HepG2 (cell line): ENCODE results near the gene ACOT9. TPM values are rescaled to one million over a fixed set of nuclear protein-coding genes. Genes with fewer than 3 reads are reported as not detected.

ENCODE experiments used
- ATAD3A ChIP-seq: sonication (generic); formaldehyde crosslinking; IDR thresholded peaks from 2 replicates; pipeline ENCODE4 v1.4.0; 2020; ENCODE audit warnings: missing genetic modification reagents
- ATF7-NPFF ChIP-seq: sonication (generic); formaldehyde crosslinking; IDR thresholded peaks from 2 replicates; pipeline ENCODE4 v1.8.1; 2023; ENCODE audit warnings: mild to moderate bottlenecking, low read depth, missing genetic modification reagents, moderate library complexity
- ETV6 ChIP-seq: sonication (generic); formaldehyde crosslinking; conservative IDR thresholded peaks from 2 replicates; pipeline ENCODE4 v1.4.0; 2020; ENCODE audit warnings: missing genetic modification reagents
- FOSL2 ChIP-seq: sonication (generic); formaldehyde crosslinking; IDR thresholded peaks from 2 replicates; pipeline ENCODE4 v1.4.0; 2020; ENCODE audit warnings: missing genetic modification reagents
- KLF6 ChIP-seq: IDR thresholded peaks from 2 replicates; pipeline ENCODE4 v1.8.0; 2016; ENCODE audit warnings: missing biosample characterization, missing genetic modification reagents
- KMT2A ChIP-seq: sonication (generic); formaldehyde crosslinking; IDR thresholded peaks from 2 replicates; pipeline ENCODE4 v1.4.0; 2020; ENCODE audit warnings: missing genetic modification reagents
- RBM39 ChIP-seq: fragments of 200-400 bp; formaldehyde crosslinking; IDR thresholded peaks from one replicate; pipeline ENCODE4 v1.6.1; 2018; ENCODE audit warnings: antibody characterized with exemption, mild to moderate bottlenecking, low read depth, low read length; ENCODE audit not compliant: poor library complexity, severe bottlenecking
- SP1 ChIP-seq, 2 experiments: fragments of 450-650 bp in 1 of 2; sonication (generic) in 1 of 2; formaldehyde crosslinking in 1 of 2; IDR thresholded peaks; 2 replicates each; pipeline versions ENCODE4 v1.4.0 to v1.6.1; 2016 to 2020; ENCODE audit warnings: missing genetic modification reagents in 1 of 2
- SRF ChIP-seq: IDR thresholded peaks from 2 replicates; pipeline ENCODE4 v1.6.1; 2011; ENCODE audit warnings: mild to moderate bottlenecking, low read depth, low read length, moderate library complexity
- SRSF1 ChIP-seq: fragments of 200-400 bp; formaldehyde crosslinking; optimal IDR thresholded peaks from 2 replicates; pipeline ENCODE3; 2017; ENCODE audit warnings: mild to moderate bottlenecking, low read depth, low read length, moderate library complexity
- YEATS2 ChIP-seq: sonication (generic); formaldehyde crosslinking; IDR thresholded peaks from 2 replicates; pipeline ENCODE4 v1.4.0; 2020; ENCODE audit warnings: missing genetic modification reagents, borderline replicate concordance
- ZC3H13 ChIP-seq: sonication (generic); formaldehyde crosslinking; IDR thresholded peaks from 2 replicates; pipeline ENCODE4 v1.8.1; 2023; ENCODE audit warnings: mild to moderate bottlenecking, missing genetic modification reagents, moderate library complexity
- ZFYVE20 ChIP-seq: sonication (generic); formaldehyde crosslinking; IDR thresholded peaks from 2 replicates; pipeline ENCODE4 v1.8.0; 2023; ENCODE audit warnings: low read depth, mild to moderate bottlenecking, moderate library complexity, missing genetic modification reagents, borderline replicate concordance
- ZNF383 ChIP-seq: sonication (generic); formaldehyde crosslinking; IDR thresholded peaks from 2 replicates; pipeline ENCODE4 v1.4.0; 2020; ENCODE audit warnings: missing genetic modification reagents, mild to moderate bottlenecking, borderline replicate concordance
- ZNF431 ChIP-seq: sonication (generic); formaldehyde crosslinking; IDR thresholded peaks from 2 replicates; pipeline ENCODE4 v1.9.0; 2022; ENCODE audit warnings: missing genetic modification reagents, low read depth, mild to moderate bottlenecking, borderline replicate concordance
- ZNF605 ChIP-seq: sonication (generic); formaldehyde crosslinking; IDR thresholded peaks from 2 replicates; pipeline ENCODE4 v1.8.0; 2022; ENCODE audit warnings: mild to moderate bottlenecking, missing genetic modification reagents
- ZNF839 ChIP-seq: sonication (generic); formaldehyde crosslinking; IDR thresholded peaks from 2 replicates; pipeline ENCODE4 v1.4.0; 2020; ENCODE audit warnings: missing genetic modification reagents, mild to moderate bottlenecking, borderline replicate concordance
- ZNF878 ChIP-seq: sonication (generic); formaldehyde crosslinking; IDR thresholded peaks from 2 replicates; pipeline ENCODE4 v1.8.1; 2023; ENCODE audit warnings: mild to moderate bottlenecking, missing genetic modification reagents, moderate library complexity
- polyA plus RNA-seq, 8 experiments: library from polyadenylated mRNA; depleted of rRNA in 3 of 8; stranded (reverse) in 7 of 8; unstranded in 1 of 8; fragments of >200 nt; fragmentation: Illumina TruSeq in 4 of 8; extraction: Trizol in 4 of 8; gene quantifications; 2 replicates each; pipeline versions ENCODE4 v1.2.1 to v1.2.3, GENCODE V29; 2011 to 2016; ENCODE audit warnings: low read depth in 4 of 8, missing spikeins in 1 of 8, mixed read lengths in 1 of 8; ENCODE audit not compliant: insufficient read depth in 1 of 8
- total RNA-seq, 5 experiments: library from RNA; depleted of rRNA; stranded (reverse); fragments of >200 nt; fragmentation: Illumina TruSeq; extraction: Trizol; gene quantifications; 2 replicates each; pipeline ENCODE4 v1.2.3, GENCODE V29; 2016; ENCODE audit warnings: low read depth in 1 of 5
- TF ChIP-seq, protein P1 (sequence below): IDR thresholded peaks from 2 replicates; pipeline ENCODE4 v1.6.1; 2016; ENCODE audit warnings: low read depth, missing genetic modification reagents, missing compliant biosample characterization
- TF ChIP-seq, protein P2 (sequence below): sonication (generic); formaldehyde crosslinking; conservative IDR thresholded peaks from 2 replicates; pipeline ENCODE4 v1.8.0; 2022; ENCODE audit warnings: missing genetic modification reagents
- TF ChIP-seq, protein P3 (sequence below): sonication (generic); formaldehyde crosslinking; IDR thresholded peaks from 2 replicates; pipeline ENCODE4 v1.4.0; 2020; ENCODE audit warnings: missing genetic modification reagents, borderline replicate concordance

ACOT9 gene
- total and polyA plus RNA-seq, 2 of the 13 experiments (the other 11 are each of a cell fraction or from before 2014, with no cell fraction given): 33.3 to 36.9 TPM

DNA sequence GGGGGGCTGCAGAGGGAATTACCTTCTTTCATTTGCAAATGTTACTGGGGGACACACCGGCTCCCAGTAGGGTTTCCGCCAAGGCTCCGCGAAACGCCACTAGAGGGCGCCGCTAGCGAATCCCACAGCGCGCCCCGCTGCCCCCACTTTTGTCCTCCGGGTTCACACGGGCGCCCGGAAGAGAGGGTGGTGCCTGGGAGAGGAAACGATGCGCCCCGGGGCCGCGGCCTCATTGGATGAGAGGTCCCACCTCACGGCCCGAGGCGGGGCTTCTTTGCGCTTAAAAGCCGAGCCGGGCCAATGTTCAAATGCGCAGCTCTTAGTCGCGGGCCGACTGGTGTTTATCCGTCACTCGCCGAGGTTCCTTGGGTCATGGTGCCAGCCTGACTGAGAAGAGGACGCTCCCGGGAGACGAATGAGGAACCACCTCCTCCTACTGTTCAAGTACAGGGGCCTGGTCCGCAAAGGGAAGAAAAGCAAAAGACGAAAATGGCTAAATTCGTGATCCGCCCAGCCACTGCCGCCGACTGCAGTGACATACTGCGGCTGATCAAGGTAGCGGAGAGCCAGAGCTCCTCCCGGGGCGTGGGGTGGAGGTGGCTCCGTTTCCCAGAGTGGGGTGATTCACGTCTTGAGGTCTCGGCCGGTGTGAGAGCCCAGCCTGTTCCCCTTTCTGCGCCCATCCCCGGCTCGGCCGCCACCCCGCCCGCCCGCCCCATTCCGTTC lies 40.0 kb upstream of the ACOT9 start, which contains the start of gene SAT1 (continued):
- peak; percentile 80 for TF ChIP-seq ZC3H13 (CRISPR knock-in tag)
- TF ChIP-seq ZFYVE20 (CRISPR knock-in tag): no peak
- TF ChIP-seq ATAD3A (CRISPR knock-in tag): no peak
- TF ChIP-seq ETV6 (CRISPR knock-in tag): no peak
- no peak for TF ChIP-seq ZNF839
- no peak for TF ChIP-seq ZNF383 (CRISPR knock-in tag)
- TF ChIP-seq KLF6: peak; percentile 86; the same call in 1 of the 2 replicates
- peak; percentile 72; the same call in 1 of the 2 replicates for TF ChIP-seq KMT2A (CRISPR knock-in tag)
- TF ChIP-seq, protein P1, sequence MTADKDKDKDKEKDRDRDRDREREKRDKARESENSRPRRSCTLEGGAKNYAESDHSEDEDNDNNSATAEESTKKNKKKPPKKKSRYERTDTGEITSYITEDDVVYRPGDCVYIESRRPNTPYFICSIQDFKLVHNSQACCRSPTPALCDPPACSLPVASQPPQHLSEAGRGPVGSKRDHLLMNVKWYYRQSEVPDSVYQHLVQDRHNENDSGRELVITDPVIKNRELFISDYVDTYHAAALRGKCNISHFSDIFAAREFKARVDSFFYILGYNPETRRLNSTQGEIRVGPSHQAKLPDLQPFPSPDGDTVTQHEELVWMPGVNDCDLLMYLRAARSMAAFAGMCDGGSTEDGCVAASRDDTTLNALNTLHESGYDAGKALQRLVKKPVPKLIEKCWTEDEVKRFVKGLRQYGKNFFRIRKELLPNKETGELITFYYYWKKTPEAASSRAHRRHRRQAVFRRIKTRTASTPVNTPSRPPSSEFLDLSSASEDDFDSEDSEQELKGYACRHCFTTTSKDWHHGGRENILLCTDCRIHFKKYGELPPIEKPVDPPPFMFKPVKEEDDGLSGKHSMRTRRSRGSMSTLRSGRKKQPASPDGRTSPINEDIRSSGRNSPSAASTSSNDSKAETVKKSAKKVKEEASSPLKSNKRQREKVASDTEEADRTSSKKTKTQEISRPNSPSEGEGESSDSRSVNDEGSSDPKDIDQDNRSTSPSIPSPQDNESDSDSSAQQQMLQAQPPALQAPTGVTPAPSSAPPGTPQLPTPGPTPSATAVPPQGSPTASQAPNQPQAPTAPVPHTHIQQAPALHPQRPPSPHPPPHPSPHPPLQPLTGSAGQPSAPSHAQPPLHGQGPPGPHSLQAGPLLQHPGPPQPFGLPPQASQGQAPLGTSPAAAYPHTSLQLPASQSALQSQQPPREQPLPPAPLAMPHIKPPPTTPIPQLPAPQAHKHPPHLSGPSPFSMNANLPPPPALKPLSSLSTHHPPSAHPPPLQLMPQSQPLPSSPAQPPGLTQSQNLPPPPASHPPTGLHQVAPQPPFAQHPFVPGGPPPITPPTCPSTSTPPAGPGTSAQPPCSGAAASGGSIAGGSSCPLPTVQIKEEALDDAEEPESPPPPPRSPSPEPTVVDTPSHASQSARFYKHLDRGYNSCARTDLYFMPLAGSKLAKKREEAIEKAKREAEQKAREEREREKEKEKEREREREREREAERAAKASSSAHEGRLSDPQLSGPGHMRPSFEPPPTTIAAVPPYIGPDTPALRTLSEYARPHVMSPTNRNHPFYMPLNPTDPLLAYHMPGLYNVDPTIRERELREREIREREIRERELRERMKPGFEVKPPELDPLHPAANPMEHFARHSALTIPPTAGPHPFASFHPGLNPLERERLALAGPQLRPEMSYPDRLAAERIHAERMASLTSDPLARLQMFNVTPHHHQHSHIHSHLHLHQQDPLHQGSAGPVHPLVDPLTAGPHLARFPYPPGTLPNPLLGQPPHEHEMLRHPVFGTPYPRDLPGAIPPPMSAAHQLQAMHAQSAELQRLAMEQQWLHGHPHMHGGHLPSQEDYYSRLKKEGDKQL (CRISPR knock-in tag): 0 out of 2 replicates have a peak, but pooled peaks have one; percentile 17
- TF ChIP-seq SRSF1: no peak
- no peak for TF ChIP-seq SP1 (IDR thresholded peaks at IDR 0.05)
- TF ChIP-seq SP1 (CRISPR knock-in tag; IDR thresholded peaks at IDR 0.05): peak; percentile 41; the same call in 1 of the 2 replicates
- TF ChIP-seq YEATS2: no peak
- TF ChIP-seq ATF7-NPFF (CRISPR knock-in tag): 0 out of 2 replicates have a peak, but pooled peaks have one; percentile 24
- 0 out of 2 replicates have a peak, but pooled peaks have one; percentile 78 for TF ChIP-seq ZNF878 (CRISPR knock-in tag)
- TF ChIP-seq, protein P2, sequence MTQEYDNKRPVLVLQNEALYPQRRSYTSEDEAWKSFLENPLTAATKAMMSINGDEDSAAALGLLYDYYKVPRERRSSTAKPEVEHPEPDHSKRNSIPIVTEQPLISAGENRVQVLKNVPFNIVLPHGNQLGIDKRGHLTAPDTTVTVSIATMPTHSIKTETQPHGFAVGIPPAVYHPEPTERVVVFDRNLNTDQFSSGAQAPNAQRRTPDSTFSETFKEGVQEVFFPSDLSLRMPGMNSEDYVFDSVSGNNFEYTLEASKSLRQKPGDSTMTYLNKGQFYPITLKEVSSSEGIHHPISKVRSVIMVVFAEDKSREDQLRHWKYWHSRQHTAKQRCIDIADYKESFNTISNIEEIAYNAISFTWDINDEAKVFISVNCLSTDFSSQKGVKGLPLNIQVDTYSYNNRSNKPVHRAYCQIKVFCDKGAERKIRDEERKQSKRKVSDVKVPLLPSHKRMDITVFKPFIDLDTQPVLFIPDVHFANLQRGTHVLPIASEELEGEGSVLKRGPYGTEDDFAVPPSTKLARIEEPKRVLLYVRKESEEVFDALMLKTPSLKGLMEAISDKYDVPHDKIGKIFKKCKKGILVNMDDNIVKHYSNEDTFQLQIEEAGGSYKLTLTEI (CRISPR knock-in tag): no peak
- peak; percentile 28; the same call in 1 of the 2 replicates for TF ChIP-seq ZNF605
- no peak for TF ChIP-seq SRF
- peak; percentile 74 for TF ChIP-seq RBM39
- TF ChIP-seq FOSL2 (CRISPR knock-in tag): 0 out of 2 replicates have a peak, but pooled peaks have one; percentile 31
- 0 out of 2 replicates have a peak, but pooled peaks have one; percentile 34 for TF ChIP-seq ZNF431 (CRISPR knock-in tag)
- TF ChIP-seq, protein P3, sequence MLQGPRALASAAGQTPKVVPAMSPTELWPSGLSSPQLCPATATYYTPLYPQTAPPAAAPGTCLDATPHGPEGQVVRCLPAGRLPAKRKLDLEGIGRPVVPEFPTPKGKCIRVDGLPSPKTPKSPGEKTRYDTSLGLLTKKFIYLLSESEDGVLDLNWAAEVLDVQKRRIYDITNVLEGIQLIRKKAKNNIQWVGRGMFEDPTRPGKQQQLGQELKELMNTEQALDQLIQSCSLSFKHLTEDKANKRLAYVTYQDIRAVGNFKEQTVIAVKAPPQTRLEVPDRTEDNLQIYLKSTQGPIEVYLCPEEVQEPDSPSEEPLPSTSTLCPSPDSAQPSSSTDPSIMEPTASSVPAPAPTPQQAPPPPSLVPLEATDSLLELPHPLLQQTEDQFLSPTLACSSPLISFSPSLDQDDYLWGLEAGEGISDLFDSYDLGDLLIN: no peak
